HAP-1 (cell line): ENCODE data around the gene COPS6.

Experiments used
- DNase-seq, 2 experiments: peaks; one replicate each; pipeline ENCODE4 v3.0.0-alpha.2; 2016 to 2020; ENCODE audit warnings: low spot score in 2 of 2
- H3K27me3 ChIP-seq: fragments of 250-450 bp; sonication (Bioruptor Pico); 2 replicates; pipeline ENCODE4 v1.5.1; 2020; ENCODE audit warnings: low read depth, mild to moderate bottlenecking, moderate library complexity
- H3K36me3 ChIP-seq: fragments of 250-450 bp; sonication (Bioruptor Pico); replicated peaks from 2 replicates; pipeline ENCODE4 v1.5.1; 2020; ENCODE audit warnings: mild to moderate bottlenecking
- H3K4me1 ChIP-seq: fragments of 250-450 bp; sonication (Bioruptor Pico); 2 replicates; pipeline ENCODE4 v1.5.1; 2020; ENCODE audit warnings: mild to moderate bottlenecking
- H3K4me3 ChIP-seq: fragments of 250-450 bp; sonication (Bioruptor Pico); 2 replicates; pipeline ENCODE4 v1.5.1; 2020; ENCODE audit warnings: mild to moderate bottlenecking, moderate library complexity
- H3K9me3 ChIP-seq: fragments of 250-450 bp; sonication (Bioruptor Pico); 2 replicates; pipeline ENCODE4 v1.5.1; 2020; ENCODE audit warnings: mild to moderate bottlenecking, moderate library complexity
- in situ Hi-C: fragments of 300-500 bp; cut with MboI; formaldehyde crosslinking; loops from 3 replicates; pipeline ENCODE4 v1.14.3; 2020; ENCODE audit warnings: low sequenced_read_pairs, inconsistent platforms, mixed read lengths

COPS6 gene

DNA sequence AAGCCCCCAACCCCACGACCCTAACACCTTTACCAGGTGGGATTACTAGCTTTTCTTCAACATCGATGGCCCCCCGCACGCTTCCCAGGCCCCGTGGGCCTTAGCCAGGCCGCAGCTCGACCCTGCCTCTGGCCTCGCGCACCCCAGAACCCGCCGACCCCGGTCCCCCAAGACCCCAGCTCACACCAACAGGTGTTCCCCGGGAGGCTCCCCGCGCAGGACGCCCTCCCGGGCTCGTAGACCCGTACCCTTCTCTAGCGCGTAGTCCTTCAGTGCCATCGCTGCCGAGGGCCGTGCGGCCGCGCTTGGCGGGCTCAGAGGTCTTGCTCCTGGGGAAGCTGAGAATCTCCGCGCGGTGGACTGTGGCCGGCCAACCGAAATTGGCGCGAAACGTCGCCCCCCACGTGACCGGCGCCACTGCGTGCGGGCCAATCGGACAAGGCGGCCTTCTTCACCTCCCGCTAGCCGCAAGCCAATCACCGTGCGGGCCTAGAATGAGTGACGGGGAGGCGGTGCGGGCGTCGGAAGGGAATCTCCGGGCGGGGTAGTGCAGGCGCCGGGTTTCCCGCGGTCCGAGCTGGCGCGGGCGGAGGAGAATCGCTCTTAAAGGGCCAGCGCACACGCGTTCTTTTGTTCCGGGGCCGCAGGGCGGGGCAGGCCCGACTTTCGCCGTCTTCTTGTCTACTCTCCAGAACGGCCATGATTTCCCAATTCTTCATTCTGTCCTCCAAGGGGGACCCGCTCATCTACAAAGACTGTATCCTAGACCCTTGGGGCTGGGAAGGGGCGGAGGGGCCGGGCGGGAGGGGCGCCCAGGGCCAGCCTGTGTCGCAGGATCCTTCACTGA lies 12.5 kb downstream of the COPS6 start, which contains the start of the genes AP4M1 and MCM7:
Gene AP4M1 (plus strand): TSS at position 628 of the 847 bp plus-strand sequence. CDS start 72 bp downstream, at position 700.
Gene MCM7 (minus strand): TSS at position 382 of the 847 bp plus-strand sequence. CDS start 103 bp downstream, at position 279.
- DNase-seq: peak; percentile 96 to 99
- in situ Hi-C loops: no loop called here
- H3K9me3 ChIP-seq: no peaks in the 10 kb centered on the region
- 0 out of 2 replicates have a peak, but pooled peaks cover 4% of the 10 kb centered on the region for H3K4me1 ChIP-seq
- H3K36me3 ChIP-seq: peaks cover 55% of the 10 kb centered on the region
- peak within 1 kb of the TSS; percentile 98 for H3K4me3 ChIP-seq
- no peaks in the 10 kb centered on the region for H3K27me3 ChIP-seq

DNA sequence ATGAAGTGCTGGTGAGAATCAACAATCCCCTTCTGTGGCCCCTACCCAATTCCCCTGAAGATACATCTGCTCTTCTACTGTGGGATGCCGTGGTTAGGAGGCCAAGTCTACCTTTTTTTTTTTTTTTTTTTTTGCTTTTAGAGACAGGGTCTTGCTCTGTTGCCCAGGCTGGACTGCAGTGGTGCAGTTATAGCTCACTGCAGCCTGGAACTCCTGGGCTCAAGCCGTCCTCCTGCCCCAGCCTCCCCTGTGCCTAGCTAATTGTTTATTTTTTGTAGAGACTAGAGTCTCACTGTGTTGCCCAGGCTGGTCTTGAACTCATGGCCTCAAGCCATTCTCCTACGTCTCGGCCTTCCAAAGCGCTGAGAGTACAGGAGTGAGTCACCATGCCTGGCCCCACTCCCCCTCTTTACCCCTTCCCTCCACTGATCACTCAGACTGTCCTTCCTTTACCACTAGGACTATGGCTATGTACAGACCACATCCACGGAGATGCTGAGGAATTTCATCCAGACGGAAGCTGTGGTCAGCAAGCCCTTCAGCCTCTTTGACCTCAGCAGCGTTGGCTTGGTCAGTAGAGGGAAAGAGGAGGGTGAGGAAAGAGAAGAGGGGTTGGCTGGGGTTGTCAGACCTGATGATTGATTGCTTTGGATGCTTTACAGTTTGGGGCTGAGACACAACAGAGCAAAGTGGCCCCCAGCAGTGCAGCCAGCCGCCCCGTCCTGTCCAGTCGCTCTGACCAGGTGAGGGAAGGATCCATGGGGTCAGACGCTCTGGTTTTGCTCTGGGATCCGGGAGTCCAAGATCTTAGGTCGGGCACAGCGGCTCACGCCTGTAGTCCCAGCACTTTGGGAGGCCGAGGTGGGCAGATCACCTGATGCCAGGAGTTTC lies 14.4 kb downstream of the COPS6 start:
- in situ Hi-C loops: no loop called here
- Histone ChIP-seq H3K27me3 (no peaks in the 10 kb centered on the region), H3K36me3 (peaks cover 50% of the 10 kb centered on the region), H3K4me3 (no peak overlapping the region), H3K9me3 (no peaks in the 10 kb centered on the region), H3K4me1 (0 out of 2 replicates have a peak, but pooled peaks cover 4% of the 10 kb centered on the region)
- DNase-seq: no peak

DNA sequence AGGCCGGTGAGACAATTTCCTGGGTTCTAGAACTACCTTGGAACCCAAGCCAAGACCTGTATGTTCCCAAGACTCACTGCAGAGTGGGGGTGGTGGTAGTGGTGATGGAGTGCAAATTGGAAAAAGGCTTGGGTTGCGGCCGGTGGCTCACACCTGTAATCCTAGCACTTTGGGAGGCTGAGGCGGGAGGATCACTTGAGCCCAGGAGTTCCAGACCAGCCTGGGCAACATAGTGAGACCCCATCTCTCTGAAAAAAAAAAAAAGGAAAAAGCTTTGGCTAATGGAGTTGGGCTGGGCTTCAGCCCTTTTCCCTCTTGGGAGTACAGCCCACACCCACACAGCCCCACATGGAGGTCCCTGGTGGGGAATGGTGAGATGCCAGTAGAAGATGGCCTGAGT lies 16.8 kb downstream of the COPS6 start:
- H3K36me3 ChIP-seq: peaks cover 43% of the 10 kb centered on the region
- in situ Hi-C loops: no loop called here

DNA sequence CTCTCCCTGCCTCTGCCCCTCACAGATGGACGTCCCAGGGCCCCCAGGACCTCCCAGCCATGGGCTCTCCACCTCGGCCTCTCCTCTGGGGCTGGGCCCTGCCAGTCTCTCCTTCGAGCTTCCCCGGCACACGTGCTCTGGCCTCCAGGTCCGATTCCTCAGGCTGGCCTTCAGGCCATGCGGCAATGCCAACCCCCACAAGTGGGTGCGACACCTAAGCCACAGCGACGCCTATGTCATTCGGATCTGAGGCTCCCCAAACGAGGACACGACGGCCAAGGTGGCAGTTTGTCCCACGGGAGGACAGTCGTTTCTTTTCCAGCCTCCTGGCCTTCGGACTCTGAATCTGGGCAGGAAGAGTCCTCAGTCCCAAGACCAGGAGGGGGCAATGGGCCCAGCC lies 17.9 kb downstream of the COPS6 start:
- no peaks in the 10 kb centered on the region for H3K27me3 ChIP-seq
- DNase-seq: no peak
- H3K4me1 ChIP-seq: no peaks in the 10 kb centered on the region
- in situ Hi-C loops: no loop called here
- H3K4me3 ChIP-seq: no peak overlapping the region
- H3K36me3 ChIP-seq: peaks cover 48% of the 10 kb centered on the region
- no peaks in the 10 kb centered on the region for H3K9me3 ChIP-seq

More for the DNA sequence above, 16.8 kb downstream of the COPS6 start:
- no peaks in the 10 kb centered on the region for H3K27me3 ChIP-seq
- no peaks in the 10 kb centered on the region for H3K4me1 ChIP-seq
- no peak for DNase-seq
- H3K4me3 ChIP-seq: no peak overlapping the region
- no peaks in the 10 kb centered on the region for H3K9me3 ChIP-seq

DNA sequence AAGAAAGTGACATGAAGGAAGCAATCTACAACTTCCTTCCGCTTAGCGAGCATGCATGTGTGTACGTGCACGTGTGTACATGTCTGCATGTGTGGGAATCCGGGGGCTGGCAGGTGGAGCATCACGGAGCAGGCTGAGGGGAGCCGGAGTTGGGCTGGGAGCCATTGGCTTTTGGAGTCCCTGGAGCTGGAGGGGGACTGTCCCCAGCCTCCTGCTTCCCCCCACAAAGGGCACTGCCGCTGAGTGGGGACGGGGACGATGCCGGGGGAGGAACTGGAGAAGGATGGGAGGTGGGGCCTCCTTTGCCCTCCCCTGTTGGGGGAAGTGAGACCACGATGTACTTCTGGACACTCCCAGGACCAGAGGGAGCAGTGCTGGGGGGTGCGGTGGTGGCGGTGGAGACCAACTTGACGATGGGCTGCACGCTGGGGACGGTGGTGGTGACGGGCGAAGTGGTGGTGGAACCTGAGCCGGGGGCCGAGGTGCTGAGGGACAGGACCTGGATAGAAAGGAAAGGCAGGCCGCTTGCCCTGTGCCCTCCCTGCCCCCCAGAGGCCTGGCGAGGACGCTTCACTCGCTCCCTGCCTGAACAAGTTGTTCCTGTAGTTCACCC lies 18.5 kb downstream of the COPS6 start:
- no peaks in the 10 kb centered on the region for H3K9me3 ChIP-seq
- DNase-seq: no peak
- no peaks in the 10 kb centered on the region for H3K4me1 ChIP-seq
- H3K27me3 ChIP-seq: no peaks in the 10 kb centered on the region
- in situ Hi-C loops: no loop called here
- H3K4me3 ChIP-seq: no peak overlapping the region
- H3K36me3 ChIP-seq: peaks cover 52% of the 10 kb centered on the region

DNA sequence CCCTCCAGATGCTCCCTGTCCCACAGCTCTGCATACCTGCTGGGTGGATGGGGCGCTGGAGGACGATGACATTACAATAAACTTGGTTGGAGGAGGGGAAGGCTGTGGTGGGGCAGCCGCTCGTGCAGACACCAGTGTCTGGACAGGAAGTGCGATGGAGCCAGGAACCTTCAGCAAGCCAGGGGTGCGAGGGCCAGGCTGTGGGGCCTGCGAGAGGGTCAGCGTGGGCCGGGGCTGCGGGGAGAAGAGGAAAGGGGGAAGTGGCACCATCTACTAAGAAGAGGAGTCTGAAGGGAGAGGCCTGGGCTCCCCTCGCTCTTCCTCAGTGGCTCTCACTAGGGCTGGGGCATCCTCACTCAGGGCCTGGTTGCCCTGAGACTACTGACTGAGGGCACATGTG lies 19.1 kb downstream of the COPS6 start:
- H3K36me3 ChIP-seq: peaks cover 59% of the 10 kb centered on the region
- no peaks in the 10 kb centered on the region for H3K27me3 ChIP-seq
- in situ Hi-C loops: no loop called here
- no peaks in the 10 kb centered on the region for H3K4me1 ChIP-seq
- no peak for DNase-seq
- no peak overlapping the region for H3K4me3 ChIP-seq
- no peaks in the 10 kb centered on the region for H3K9me3 ChIP-seq

DNA sequence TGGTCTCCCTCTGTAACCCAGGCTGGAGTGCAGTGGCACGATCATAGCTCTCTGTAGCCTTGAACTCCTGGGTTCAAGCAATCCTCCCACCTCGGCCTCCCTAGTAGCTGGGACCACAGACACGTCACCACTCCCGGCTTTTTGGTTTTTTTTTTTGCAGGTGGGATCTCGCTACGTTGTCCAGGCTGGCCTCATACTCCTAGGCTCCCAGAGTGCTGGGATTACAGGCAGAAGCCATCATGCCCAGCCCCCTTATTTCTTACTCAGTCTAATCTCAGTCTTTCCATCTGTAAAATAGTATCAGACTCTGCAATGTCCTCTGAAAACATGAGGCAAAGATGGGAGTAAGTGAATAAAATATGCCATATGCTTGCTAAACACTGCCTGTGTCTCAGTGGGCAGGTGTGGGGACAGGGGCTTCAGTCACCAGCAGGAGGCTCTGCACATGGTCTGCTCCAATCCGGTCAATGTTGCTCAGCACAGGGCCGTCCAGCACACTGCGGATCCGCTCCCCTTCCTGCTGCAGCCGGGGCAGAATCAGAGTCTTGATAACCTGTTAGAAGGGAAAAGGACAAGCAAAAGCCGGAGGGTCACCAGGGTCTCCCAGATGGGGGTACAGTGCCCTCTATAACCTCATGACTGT lies 20.9 kb downstream of the COPS6 start:
- Histone ChIP-seq H3K4me1 (no peaks in the 10 kb centered on the region), H3K9me3 (no peaks in the 10 kb centered on the region), H3K36me3 (peaks cover 66% of the 10 kb centered on the region), H3K27me3 (no peaks in the 10 kb centered on the region), H3K4me3 (no peak overlapping the region)
- in situ Hi-C loops: no loop called here
- no peak for DNase-seq

DNA sequence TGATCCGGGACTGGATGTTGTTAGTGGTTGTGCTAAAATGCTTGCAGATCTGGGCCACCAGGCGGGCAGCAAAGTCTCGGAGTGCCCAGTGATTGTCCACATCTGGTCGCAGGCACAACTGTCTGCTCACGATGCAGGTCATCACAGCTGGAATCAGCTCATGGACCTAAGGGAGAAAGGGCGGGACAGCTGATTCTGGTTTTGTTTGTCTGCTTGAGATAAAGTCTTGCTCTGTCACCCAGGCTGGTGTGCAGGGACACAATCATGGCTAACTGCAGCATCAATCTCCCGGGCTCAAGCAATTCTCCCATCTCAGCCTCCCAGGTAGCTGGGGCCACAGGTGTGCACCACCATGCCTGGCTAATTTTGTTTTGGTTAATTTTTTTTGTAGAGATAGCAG lies 22.4 kb downstream of the COPS6 start:
- no peak for DNase-seq
- no peak overlapping the region for H3K4me3 ChIP-seq
- no peaks in the 10 kb centered on the region for H3K9me3 ChIP-seq
- in situ Hi-C loops: no loop called here
- H3K36me3 ChIP-seq: peaks cover 59% of the 10 kb centered on the region
- H3K27me3 ChIP-seq: no peaks in the 10 kb centered on the region
- H3K4me1 ChIP-seq: no peaks in the 10 kb centered on the region

DNA sequence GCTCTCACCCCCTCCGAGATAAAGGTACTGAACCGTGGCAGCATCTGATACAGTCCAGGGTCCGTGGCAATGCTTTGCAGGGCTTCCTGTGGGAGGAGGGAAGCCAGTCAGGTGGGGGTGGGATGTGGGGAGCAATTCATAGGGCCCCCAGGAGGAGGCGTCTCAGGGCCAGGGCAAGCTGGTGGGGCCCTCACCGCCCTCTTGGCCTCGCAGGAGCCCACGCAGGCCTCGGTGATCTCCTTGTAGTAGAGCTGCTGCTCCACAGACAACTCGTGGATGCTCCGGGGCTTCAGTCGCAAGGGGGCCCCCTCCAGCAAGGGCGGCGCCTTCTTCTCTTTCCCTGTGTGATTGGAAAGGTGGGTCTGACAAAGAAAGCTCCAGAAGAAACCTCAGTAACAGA lies 23.1 kb downstream of the COPS6 start:
- no peaks in the 10 kb centered on the region for H3K9me3 ChIP-seq
- H3K27me3 ChIP-seq: no peaks in the 10 kb centered on the region
- peaks cover 56% of the 10 kb centered on the region for H3K36me3 ChIP-seq
- no peaks in the 10 kb centered on the region for H3K4me1 ChIP-seq
- no peak overlapping the region for H3K4me3 ChIP-seq
- in situ Hi-C loops: no loop called here
- DNase-seq: no peak

DNA sequence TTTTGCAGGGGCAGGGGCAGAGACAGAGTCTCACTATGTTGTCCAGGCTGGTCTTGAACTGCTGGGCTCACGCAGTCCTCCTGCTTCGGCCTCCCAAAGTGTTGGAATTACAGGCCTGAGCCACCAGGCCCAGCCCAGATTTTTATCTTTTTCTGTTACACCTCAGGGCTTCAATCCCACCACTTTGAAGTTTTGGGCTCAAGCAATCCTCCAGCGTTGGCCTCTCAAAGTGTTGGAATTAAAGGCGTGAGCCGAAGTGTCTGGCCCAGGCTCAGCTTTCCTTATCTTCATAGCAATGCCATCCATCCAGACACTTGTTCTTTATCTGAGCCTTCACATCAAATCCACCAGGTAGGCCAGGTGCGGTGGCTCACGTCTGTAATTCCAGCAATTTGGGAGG lies 26.3 kb downstream of the COPS6 start:
- H3K9me3 ChIP-seq: no peaks in the 10 kb centered on the region
- no peak for DNase-seq
- in situ Hi-C loops: no loop called here
- H3K4me3 ChIP-seq: no peak overlapping the region
- peaks cover 37% of the 10 kb centered on the region for H3K36me3 ChIP-seq
- peaks cover under 1% of the 10 kb centered on the region; the same call in 1 of the 2 replicates for H3K4me1 ChIP-seq
- H3K27me3 ChIP-seq: no peaks in the 10 kb centered on the region

DNA sequence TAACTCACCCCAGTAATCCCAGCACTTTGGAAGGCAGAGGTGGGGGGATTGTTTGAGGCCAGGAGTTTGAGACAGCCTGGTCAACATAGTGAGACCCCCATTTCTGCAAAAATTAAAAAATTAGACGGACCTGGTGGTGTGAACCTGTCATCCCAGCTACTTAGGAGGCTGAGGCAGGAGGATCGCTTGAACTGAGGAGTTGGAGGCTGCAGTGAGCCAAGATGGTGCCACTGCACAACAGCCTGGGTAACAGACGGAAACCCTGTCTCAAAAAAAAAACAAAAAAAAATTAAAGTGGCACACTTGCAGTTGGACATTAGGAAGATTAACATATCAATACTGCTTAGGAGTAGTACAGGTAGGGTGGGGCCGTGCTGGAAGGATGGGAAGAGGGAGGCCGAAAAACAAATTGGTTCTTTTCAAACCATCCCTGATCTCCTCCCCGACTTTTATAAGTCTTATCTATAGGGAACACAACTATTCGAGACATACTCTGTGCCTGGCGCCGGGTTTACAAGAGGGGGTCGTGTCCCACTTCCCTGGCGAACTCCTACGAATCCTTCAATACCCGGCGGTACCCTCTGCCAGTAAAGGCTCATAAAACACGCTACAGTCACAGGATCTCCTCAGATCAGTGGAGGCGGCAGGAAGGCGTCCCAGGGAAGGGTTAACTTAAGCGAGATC lies 29.8 kb downstream of the COPS6 start:
- Histone ChIP-seq H3K4me1 (peaks cover 8% of the 10 kb centered on the region), H3K4me3 (peak overlapping the region; percentile 84), H3K36me3 (peaks cover 9% of the 10 kb centered on the region), H3K9me3 (no peaks in the 10 kb centered on the region), H3K27me3 (no peaks in the 10 kb centered on the region)
- DNase-seq: peak in 1 of 2 experiments; percentile 25
- in situ Hi-C loops: no loop called here

DNA sequence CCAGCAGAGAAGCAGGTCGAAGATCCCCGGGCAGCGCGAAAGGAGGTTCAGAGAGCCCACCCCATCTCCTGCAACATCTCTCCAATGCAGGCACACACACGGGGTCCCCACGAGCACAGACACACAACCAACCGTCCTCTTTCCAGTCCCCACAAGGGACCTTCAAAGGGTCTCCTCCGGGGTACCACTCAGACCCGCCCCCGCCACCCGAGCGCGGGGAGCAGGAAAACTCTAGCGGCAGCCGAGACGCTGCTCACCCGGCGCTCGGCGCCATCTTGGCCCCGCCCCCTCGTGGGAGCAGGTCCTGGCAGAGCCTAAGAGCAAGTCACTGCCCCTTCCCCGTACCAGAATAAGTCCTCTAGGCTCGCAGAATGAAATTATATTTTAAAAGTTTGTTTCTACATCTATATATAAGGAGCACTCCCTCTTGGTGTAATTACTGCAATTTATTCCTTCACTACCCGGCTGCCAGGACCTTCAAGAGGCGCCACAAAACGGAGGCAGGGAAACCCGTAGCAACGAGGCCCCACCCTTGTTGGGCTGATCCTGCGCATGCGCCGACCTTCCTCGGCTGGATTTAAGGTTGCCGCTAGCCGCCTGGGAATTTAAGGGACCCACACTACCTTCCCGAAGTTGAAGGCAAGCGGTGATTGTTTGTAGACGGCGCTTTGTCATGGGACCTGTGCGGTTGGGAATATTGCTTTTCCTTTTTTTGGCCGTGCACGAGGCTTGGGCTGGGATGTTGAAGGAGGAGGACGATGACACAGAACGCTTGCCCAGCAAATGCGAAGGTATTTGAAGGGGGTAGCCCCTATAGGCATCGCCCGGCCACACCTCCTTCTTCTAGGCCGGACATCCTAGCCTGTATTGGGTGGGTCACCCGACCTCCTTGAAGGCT lies 30.6 kb downstream of the COPS6 start, which contains the start of the genes CNPY4 and TAF6:
Gene CNPY4 (plus strand): TSS at position 563 of the 898 bp plus-strand sequence. CDS start 111 bp downstream, at position 674.
Gene TAF6 (minus strand): TSS at position 287 of the 898 bp plus-strand sequence. CDS start 5,149 bp downstream, outside the sequence.
- Histone ChIP-seq H3K4me1 (peaks cover 8% of the 10 kb centered on the region), H3K9me3 (no peaks in the 10 kb centered on the region), H3K4me3 (peak within 1 kb of the TSS; percentile 84), H3K36me3 (peaks cover 5% of the 10 kb centered on the region; the same call in 1 of the 2 replicates), H3K27me3 (no peaks in the 10 kb centered on the region)
- in situ Hi-C loops: no loop called here
- peak; percentile 94 to 97 for DNase-seq
